B cell (primary cell): Measurements from ENCODE around the gene NPTXR. TPM values are rescaled to one million over a fixed set of nuclear protein-coding genes. Genes with fewer than 3 reads are reported as not detected.

Experiments used
- ATAC-seq: fragments of 200-7000 bp; cut with Tn5 transposase; one replicate; pipeline ENCODE4 v1.10.0; 2021; ENCODE audit warnings: low read depth, mild to moderate bottlenecking, moderate number of reproducible peaks, moderate library complexity
- CTCF ChIA-PET: fragments of 350-600 bp; sonication (Branson Sonifier 250); formaldehyde crosslinking; loops from one replicate; lab custom pipeline; 2021; ENCODE audit warnings: antibody characterized with exemption, inconsistent platforms; lab: Charles Lee
- POLR2A ChIA-PET: fragments of 350-600 bp; sonication (Branson Sonifier 250); formaldehyde crosslinking; loops from one replicate; lab custom pipeline; 2021; ENCODE audit warnings: antibody characterized with exemption; lab: Charles Lee
- DNase-seq: peaks from one replicate; pipeline ENCODE4 v3.0.0; 2013
- H2AFZ ChIP-seq: 2 replicates; pipeline ENCODE4 v1.6.1; 2012; ENCODE audit warnings: mild to moderate bottlenecking, low read depth, low read length; ENCODE audit not compliant: insufficient read depth, poor library complexity, severe bottlenecking
- H3K27ac ChIP-seq, 2 donors: 1 replicate in 1 of 2; 2 replicates in 1 of 2; pipeline ENCODE4 v1.5.1; 2012 to 2013; ENCODE audit warnings: low read length in 2 of 2, mild to moderate bottlenecking in 2 of 2, moderate library complexity in 1 of 2
- H3K27me3 ChIP-seq, 4 experiments: fragments of 200-600 bp in 1 of 4; sonication (generic) in 1 of 4; replicated peaks in 1 of 4; 1 replicate in 2 of 4; 2 replicates in 2 of 4; pipeline versions ENCODE4 v1.6.1 to v1.7.0; 2013 to 2016; ENCODE audit warnings: low read length in 3 of 4, mild to moderate bottlenecking in 2 of 4, mixed read lengths in 1 of 4, moderate library complexity in 1 of 4; ENCODE audit not compliant: insufficient read depth in 4 of 4, control insufficient read depth in 3 of 4; ENCODE audit errors: control extremely low read depth in 1 of 4
- H3K36me3 ChIP-seq, 2 experiments: replicated peaks in 1 of 2; 1 replicate in 1 of 2; 2 replicates in 1 of 2; pipeline versions ENCODE4 v1.6.1 to v1.7.1; 2013; ENCODE audit warnings: low read length in 1 of 2; ENCODE audit not compliant: insufficient read depth in 2 of 2, control insufficient read depth in 1 of 2; ENCODE audit errors: control extremely low read depth in 1 of 2, extremely low read depth in 1 of 2
- H3K4me1 ChIP-seq, 2 donors: fragments of 200-600 bp in 1 of 2; sonication (generic) in 1 of 2; 1 replicate in 1 of 2; 2 replicates in 1 of 2; pipeline versions ENCODE4 v1.5.1 to v1.6.1; 2013 to 2017; ENCODE audit warnings: low read length in 2 of 2; ENCODE audit not compliant: control insufficient read depth in 2 of 2, insufficient read depth in 2 of 2
- H3K4me2 ChIP-seq: replicated peaks from 2 replicates; pipeline ENCODE3; 2012; ENCODE audit warnings: mild to moderate bottlenecking, low read depth, low read length; ENCODE audit not compliant: poor library complexity, severe bottlenecking
- H3K4me3 ChIP-seq, 5 experiments: fragments of 200-600 bp in 1 of 5; sonication (generic) in 1 of 5; 1 replicate in 3 of 5; 2 replicates in 2 of 5; pipeline versions ENCODE4 v1.5.1 to v1.7.0; 2011 to 2016; ENCODE audit warnings: low read length in 4 of 5, mild to moderate bottlenecking in 4 of 5, low read depth in 2 of 5, control low read depth in 1 of 5, moderate library complexity in 1 of 5; ENCODE audit not compliant: insufficient read depth in 1 of 5; ENCODE audit errors: control extremely low read depth in 1 of 5, extremely low read depth in 1 of 5
- H3K79me2 ChIP-seq: fragments of 200-600 bp; sonication (generic); one replicate; pipeline ENCODE4 v1.6.0; 2016; ENCODE audit warnings: low read length; ENCODE audit not compliant: control insufficient read depth, insufficient read depth
- H3K9ac ChIP-seq: fragments of 200-600 bp; sonication (generic); 2 replicates; pipeline ENCODE4 v1.6.1; 2017; ENCODE audit warnings: mild to moderate bottlenecking, low read length, moderate library complexity
- H3K9me3 ChIP-seq, 3 donors: one replicate each; pipeline versions ENCODE4 v1.6.1 to v1.7.1; 2013; ENCODE audit warnings: low read length in 2 of 3; ENCODE audit not compliant: control insufficient read depth in 2 of 3, insufficient read depth in 1 of 3; ENCODE audit errors: control extremely low read depth in 1 of 3
- H4K20me1 ChIP-seq: 2 replicates; pipeline ENCODE4 v1.6.0; 2012; ENCODE audit warnings: mild to moderate bottlenecking, low read length; ENCODE audit not compliant: insufficient read depth, control insufficient read depth, poor library complexity, severe bottlenecking
- H3K27ac Mint-ChIP-seq: one replicate; pipeline ENCODE4 v1.8.0; 2021; ENCODE audit warnings: mixed read lengths
- H3K27me3 Mint-ChIP-seq: one replicate; pipeline ENCODE4 v1.8.0; 2021; ENCODE audit warnings: mixed read lengths
- H3K4me1 Mint-ChIP-seq: one replicate; pipeline ENCODE4 v1.8.0; 2021; ENCODE audit warnings: mixed read lengths
- H3K4me3 Mint-ChIP-seq: one replicate; pipeline ENCODE4 v1.8.0; 2021; ENCODE audit warnings: mixed read lengths
- H3K9me3 Mint-ChIP-seq: one replicate; pipeline ENCODE4 v1.8.0; 2022; ENCODE audit warnings: mixed read lengths; ENCODE audit not compliant: insufficient read depth
- EZH2 ChIP-seq: IDR thresholded peaks from 2 replicates; pipeline ENCODE4 v1.6.1; 2012; ENCODE audit warnings: borderline replicate concordance, low read depth, mild to moderate bottlenecking, moderate library complexity, low read length; ENCODE audit not compliant: insufficient read depth, poor library complexity, severe bottlenecking
- WGBS: methylation state at CpG from one replicate; pipeline ENCODE4 v1.1.5; 2013; ENCODE audit warnings: missing lambda C conversion rate; ENCODE audit not compliant: insufficient coverage; 5-methylcytosine and 5-hydroxymethylcytosine counted together
- intact Hi-C: fragments of 100-400 bp; cut with micrococcal nuclease; formaldehyde crosslinking; loops from one replicate; pipeline ENCODE4 v1.10.0; 2022
- polyA plus RNA-seq: library from polyadenylated mRNA; depleted of rRNA; stranded (reverse); fragments of >200 nt; gene quantifications from 2 replicates; pipeline ENCODE4 v1.2.3, GENCODE V29; 2012
- total RNA-seq, 2 donors: library from RNA; stranded (reverse); fragments of 120-200 nt in 1 of 2; gene quantifications; 1 replicate in 1 of 2; 2 replicates in 1 of 2; pipeline versions ENCODE4 v1.2.3 to v1.2.4, GENCODE V29; 2013 to 2022
- TF ChIP-seq, protein P1 (sequence below): fragments of 200-600 bp; IDR thresholded peaks from one replicate; pipeline ENCODE4 v1.8.0; 2022; ENCODE audit warnings: antibody characterized with exemption, mild to moderate bottlenecking

NPTXR gene
- total and polyA plus RNA-seq, 2 donors (not counting 1 experiment from before 2014, with no cell fraction given) = 0.16 to 0.71 TPM

DNA sequence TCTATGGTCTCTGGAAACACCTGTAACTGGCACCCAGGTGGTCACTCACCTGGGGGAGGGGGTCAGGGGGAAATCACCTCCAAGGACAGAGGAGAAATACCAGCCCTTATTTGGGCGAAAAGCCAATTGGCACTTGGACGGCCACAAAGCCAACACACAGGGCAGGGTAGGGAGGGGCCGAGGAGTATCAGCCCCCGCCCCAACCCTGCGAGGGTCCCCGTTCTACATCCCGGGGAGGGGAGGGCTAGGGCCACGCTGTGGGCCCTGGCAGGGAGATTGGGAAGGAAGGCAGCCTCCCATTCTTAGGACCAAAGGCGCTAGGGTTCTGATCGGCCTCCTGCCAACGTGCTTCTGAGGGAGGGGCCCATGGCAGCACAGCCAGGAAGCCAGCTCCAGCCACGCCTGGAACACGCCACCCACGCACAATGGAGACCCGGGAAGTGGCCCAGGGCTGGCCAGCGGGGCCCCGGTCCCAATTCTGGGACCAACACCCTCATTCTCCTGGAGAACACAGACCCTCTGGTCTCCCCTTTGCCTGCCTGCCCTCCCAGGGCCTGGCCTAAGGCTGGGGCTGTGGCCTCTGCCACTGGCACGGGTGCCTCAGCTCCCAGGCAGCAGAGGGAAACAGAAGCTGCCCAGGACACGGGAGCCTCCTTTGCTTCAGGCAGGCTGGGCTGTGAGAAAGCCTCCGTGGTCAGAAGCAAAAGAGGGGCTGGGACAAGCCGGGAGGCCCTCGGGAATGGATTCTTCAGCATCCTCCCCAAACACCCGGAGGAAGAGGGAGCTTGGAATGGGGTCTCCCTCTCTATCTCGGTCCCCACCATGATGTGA, 20.7 kb upstream of the NPTXR start:
- H3K4me1 ChIP-seq = peaks cover 10 to 13% of the 10 kb centered on the region in 2 donors
- ChIA-PET CTCF (no interaction called here), POLR2A (no interaction called here)
- 91% methylated on average over 21 of the region's 24 CpGs for WGBS
- Mint-ChIP-seq H3K4me3 (no peak overlapping the region), H3K9me3 (no peaks in the 10 kb centered on the region), H3K4me1 (peaks cover 19% of the 10 kb centered on the region), H3K27ac (no peak overlapping the region), H3K27me3 (no peaks in the 10 kb centered on the region)
- peaks cover 65% of the 10 kb centered on the region for H4K20me1 ChIP-seq
- H3K9me3 ChIP-seq = no peaks in the 10 kb centered on the region
- H3K79me2 ChIP-seq = peaks cover 37% of the 10 kb centered on the region
- intact Hi-C loops = no loop called here
- H3K4me2 ChIP-seq = no peak overlapping the region
- TF ChIP-seq, protein P1, sequence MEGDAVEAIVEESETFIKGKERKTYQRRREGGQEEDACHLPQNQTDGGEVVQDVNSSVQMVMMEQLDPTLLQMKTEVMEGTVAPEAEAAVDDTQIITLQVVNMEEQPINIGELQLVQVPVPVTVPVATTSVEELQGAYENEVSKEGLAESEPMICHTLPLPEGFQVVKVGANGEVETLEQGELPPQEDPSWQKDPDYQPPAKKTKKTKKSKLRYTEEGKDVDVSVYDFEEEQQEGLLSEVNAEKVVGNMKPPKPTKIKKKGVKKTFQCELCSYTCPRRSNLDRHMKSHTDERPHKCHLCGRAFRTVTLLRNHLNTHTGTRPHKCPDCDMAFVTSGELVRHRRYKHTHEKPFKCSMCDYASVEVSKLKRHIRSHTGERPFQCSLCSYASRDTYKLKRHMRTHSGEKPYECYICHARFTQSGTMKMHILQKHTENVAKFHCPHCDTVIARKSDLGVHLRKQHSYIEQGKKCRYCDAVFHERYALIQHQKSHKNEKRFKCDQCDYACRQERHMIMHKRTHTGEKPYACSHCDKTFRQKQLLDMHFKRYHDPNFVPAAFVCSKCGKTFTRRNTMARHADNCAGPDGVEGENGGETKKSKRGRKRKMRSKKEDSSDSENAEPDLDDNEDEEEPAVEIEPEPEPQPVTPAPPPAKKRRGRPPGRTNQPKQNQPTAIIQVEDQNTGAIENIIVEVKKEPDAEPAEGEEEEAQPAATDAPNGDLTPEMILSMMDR = no peak
- no peak for TF ChIP-seq EZH2
- no peak overlapping the region for H3K9ac ChIP-seq
- no peaks in the 10 kb centered on the region for H3K27me3 ChIP-seq
- no peak for ATAC-seq
- no peak overlapping the region for H2AFZ ChIP-seq
- H3K4me3 ChIP-seq = no peak overlapping the region
- H3K27ac ChIP-seq = no peak overlapping the region
- peaks cover 0 to 25% of the 10 kb centered on the region in 2 experiments for H3K36me3 ChIP-seq
- no peak for DNase-seq

DNA sequence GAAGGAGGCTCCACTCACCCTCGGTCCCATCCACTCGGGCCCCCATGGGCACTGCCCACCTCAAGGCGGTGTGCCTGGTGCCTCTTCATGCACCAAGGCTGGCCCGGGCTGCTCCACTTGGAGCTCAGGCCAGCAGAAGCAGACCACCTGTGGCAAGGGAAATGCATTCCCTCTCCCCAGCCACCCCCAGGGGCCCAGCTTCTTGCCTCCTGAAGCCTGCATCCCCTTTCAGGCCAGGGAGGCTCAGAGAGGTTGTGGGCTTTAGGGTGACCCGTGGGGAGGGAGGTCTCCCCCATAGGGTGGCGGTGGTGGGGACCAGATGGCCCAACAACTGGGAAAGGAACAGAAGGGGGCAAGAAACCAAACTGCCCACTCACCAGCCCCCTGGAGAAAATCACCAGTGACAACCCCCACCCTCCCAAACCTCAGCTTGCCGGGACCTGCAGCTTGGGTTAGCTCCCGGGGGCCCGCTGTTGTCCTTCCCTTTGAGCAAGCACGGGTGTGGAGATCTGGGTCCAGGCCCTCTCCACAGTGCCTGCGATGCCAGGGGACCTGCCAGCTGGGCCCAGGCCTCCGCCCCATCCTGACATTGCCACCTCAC, 19.8 kb upstream of the NPTXR start:
- H3K79me2 ChIP-seq = peaks cover 30% of the 10 kb centered on the region
- WGBS = 86% methylated on average over 9 of the region's 12 CpGs
- H3K4me2 ChIP-seq = no peak overlapping the region
- H4K20me1 ChIP-seq = peaks cover 56% of the 10 kb centered on the region
- H3K4me3 ChIP-seq = no peak overlapping the region
- H2AFZ ChIP-seq = no peak overlapping the region
- DNase-seq (no peak), ATAC-seq (no peak)
- POLR2A ChIA-PET = no interaction called here
- peaks cover 11% of the 10 kb centered on the region for H3K4me1 Mint-ChIP-seq
- peaks cover 0 to 23% of the 10 kb centered on the region in 2 experiments for H3K36me3 ChIP-seq
- no peak overlapping the region for H3K27ac Mint-ChIP-seq
- H3K27me3 Mint-ChIP-seq = no peaks in the 10 kb centered on the region
- no peak overlapping the region for H3K4me3 Mint-ChIP-seq
- no peak for TF ChIP-seq EZH2
- TF ChIP-seq, protein P1 = no peak
- H3K27ac ChIP-seq = no peak overlapping the region
- no peaks in the 10 kb centered on the region for H3K27me3 ChIP-seq
- CTCF ChIA-PET = no interaction called here
- no peaks in the 10 kb centered on the region for H3K9me3 Mint-ChIP-seq
- intact Hi-C loops = no loop called here
- peaks cover 3% of the 10 kb centered on the region in 2 donors for H3K4me1 ChIP-seq
- no peaks in the 10 kb centered on the region for H3K9me3 ChIP-seq
- H3K9ac ChIP-seq = no peak overlapping the region
